BJ (cell line): Measurements from ENCODE around the gene PAIP2B. TPM values are rescaled to one million over a fixed set of nuclear protein-coding genes. Genes with fewer than 3 reads are reported as not detected.

Experiments used
- CTCF ChIA-PET: fragments of 350-600 bp; formaldehyde crosslinking; extraction: SDS; loops from one replicate; lab custom pipeline; 2021; ENCODE audit warnings: antibody characterized with exemption, inconsistent platforms; lab: Yijun Ruan, JAX
- POLR2A ChIA-PET: fragments of 300-600 bp; sonication (Branson Sonifier 250); formaldehyde crosslinking; extraction: SDS; loops from one replicate; lab custom pipeline; 2021; ENCODE audit warnings: antibody characterized with exemption; lab: Charles Lee
- DNase-seq: peaks from one replicate; pipeline ENCODE4 v3.0.0-alpha.2; 2011; ENCODE audit warnings: low read depth
- H3K27me3 ChIP-seq: 2 replicates; pipeline ENCODE4 v1.6.0; 2011; ENCODE audit warnings: low read length; ENCODE audit not compliant: control insufficient read depth, insufficient read depth
- H3K36me3 ChIP-seq: 2 replicates; pipeline ENCODE4 v1.5.1; 2011; ENCODE audit warnings: low read length; ENCODE audit not compliant: control insufficient read depth, insufficient read depth
- H3K4me3 ChIP-seq: 2 replicates; pipeline ENCODE4 v1.5.1; 2011; ENCODE audit warnings: low read depth, mild to moderate bottlenecking, control low read depth, low read length
- CTCF ChIP-seq: IDR thresholded peaks from 2 replicates; pipeline ENCODE4 v1.5.1; 2011; ENCODE audit warnings: low read depth, mild to moderate bottlenecking, control low read depth, inconsistent platforms, low read length, moderate library complexity; ENCODE audit not compliant: insufficient read depth
- polyA plus RNA-seq: library from polyadenylated mRNA; depleted of rRNA; stranded (reverse); fragments of >200 nt; gene quantifications from 2 replicates; pipeline ENCODE4 v1.2.3, GENCODE V29; 2011

The PAIP2B gene
- polyA plus RNA-seq, 1 experiment: 0.11 TPM

DNA sequence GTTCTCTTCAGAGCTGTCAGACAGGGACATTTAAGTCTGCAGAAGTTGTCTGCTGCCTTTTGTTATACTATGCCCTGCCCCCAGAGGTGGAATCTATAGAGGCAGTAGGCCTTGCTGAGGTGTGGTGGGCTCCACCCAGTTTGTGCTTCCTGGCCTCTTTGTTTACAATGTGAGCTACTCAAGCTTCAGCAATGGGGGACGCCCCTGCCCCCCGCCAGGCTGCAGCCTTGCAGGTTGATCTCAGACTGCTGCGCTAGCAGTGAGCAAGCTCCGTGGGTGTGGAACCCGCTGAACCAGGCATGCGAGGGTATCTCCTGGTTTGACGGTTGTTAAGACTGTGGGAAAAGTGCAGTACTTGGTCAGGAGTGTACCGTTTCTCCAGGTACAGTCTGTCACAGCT, 24.0 kb upstream of the PAIP2B start:
- Histone ChIP-seq H3K4me3 (no peak overlapping the region), H3K27me3 (no peaks in the 10 kb centered on the region; the same call in 1 of the 2 replicates), H3K36me3 (no peaks in the 10 kb centered on the region)
- ChIA-PET POLR2A (no interaction called here), CTCF (interaction anchor here (0.7 kb wide), 1 partner anchor 11 kb away, joined by 3 read pairs; no protein-coding TSS in a partner anchor)
- no peak for DNase-seq
- no peak for TF ChIP-seq CTCF

DNA sequence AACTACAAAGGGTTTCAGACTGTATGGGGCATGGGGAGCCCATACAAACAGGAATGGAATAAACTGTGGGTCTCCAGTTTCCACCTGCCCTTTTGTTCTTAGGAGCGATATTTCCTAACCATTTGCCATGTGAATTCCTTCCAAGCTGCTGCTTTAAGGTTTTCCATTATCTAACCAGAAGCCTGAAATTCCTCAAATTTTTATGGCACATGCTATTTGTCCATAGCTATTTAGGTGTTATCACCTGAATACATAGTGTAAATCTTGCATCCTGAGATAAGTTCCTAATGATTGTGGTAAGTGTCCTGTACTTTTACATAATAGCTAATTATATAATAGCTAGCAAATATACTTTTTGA, 17.4 kb upstream of the PAIP2B start:
- no peak for TF ChIP-seq CTCF
- Histone ChIP-seq H3K36me3 (no peaks in the 10 kb centered on the region), H3K4me3 (no peak overlapping the region), H3K27me3 (peaks cover 1% of the 10 kb centered on the region; the same call in 1 of the 2 replicates)
- CTCF ChIA-PET: no interaction called here
- DNase-seq: no peak
- POLR2A ChIA-PET: no interaction called here

GRCh38 chr2:71243634-71244301, 16.9 kb upstream of the PAIP2B start:
- no peak for TF ChIP-seq CTCF
- CTCF ChIA-PET: no interaction called here
- Histone ChIP-seq H3K27me3 (peaks cover 1% of the 10 kb centered on the region; the same call in 1 of the 2 replicates), H3K4me3 (no peak overlapping the region), H3K36me3 (no peaks in the 10 kb centered on the region)
- no peak for DNase-seq
- POLR2A ChIA-PET: no interaction called here

DNA sequence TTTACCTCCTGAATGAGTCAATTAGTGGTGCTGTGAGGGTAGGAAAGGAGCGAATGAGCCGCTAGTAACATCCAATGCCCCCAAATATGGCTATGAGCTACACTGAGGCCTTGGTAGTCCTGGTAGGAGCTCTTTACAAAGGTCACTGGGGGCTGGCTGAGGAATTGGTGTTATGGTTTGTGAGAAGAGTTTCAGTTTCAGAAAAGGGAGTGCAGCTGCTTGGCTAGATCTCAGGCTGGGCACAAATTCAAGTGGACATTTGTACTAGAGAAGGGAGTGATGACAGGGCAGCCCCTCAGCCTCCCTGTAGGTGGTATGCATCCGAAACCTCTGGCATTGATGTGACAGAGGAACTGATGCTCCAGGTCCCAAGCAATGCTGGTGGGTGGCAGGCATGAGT, 13.9 kb upstream of the PAIP2B start:
- Histone ChIP-seq H3K27me3 (peaks cover 1% of the 10 kb centered on the region; the same call in 1 of the 2 replicates), H3K4me3 (no peak overlapping the region), H3K36me3 (no peaks in the 10 kb centered on the region)
- CTCF ChIA-PET: interaction anchor here (1.2 kb wide), 1 partner anchor 11 kb away, joined by 3 read pairs; no protein-coding TSS in a partner anchor
- TF ChIP-seq CTCF: no peak
- POLR2A ChIA-PET: interaction anchor here (1.5 kb wide), 1 partner anchor 14 kb away, joined by 4 read pairs; the partner anchor contains the start of gene PAIP2B
- no peak for DNase-seq

- no peak for TF ChIP-seq CTCF
- Histone ChIP-seq H3K36me3 (no peaks in the 10 kb centered on the region), H3K4me3 (no peak overlapping the region), H3K27me3 (no peaks in the 10 kb centered on the region; the same call in 1 of the 2 replicates)
- no peak for DNase-seq
- CTCF ChIA-PET: no interaction called here
- POLR2A ChIA-PET: no interaction called here
Observed at GRCh38 chr2:71238089-71238488, 11.2 kb upstream of the PAIP2B start.
